Measurements from ENCODE around the gene FXYD2. TPM values are rescaled to one million over a fixed set of nuclear protein-coding genes. Genes with fewer than 3 reads are reported as not detected.

The FXYD2 gene
- total and polyA plus RNA-seq, 2 donors (not counting 3 experiments of a cell fraction or from before 2014, with no cell fraction given): 0.99 to 1.8 TPM

- H3K36me3 ChIP-seq (ENCODE audit: control insufficient read depth in 2 of 2, extremely low read depth in 1 of 2, insufficient read depth in 2 of 2, low read length in 2 of 2): no peaks in the 10 kb centered on the region
- POLR2A ChIA-PET: no interaction called here
- intact Hi-C loops (cut with micrococcal nuclease): no loop called here
- no peak overlapping the region for H3K9ac ChIP-seq (replicated peaks; ENCODE audit: extremely low read depth, insufficient read depth, low read length)
- CTCF ChIA-PET: no interaction called here
- no peaks in the 10 kb centered on the region for H3K27me3 ChIP-seq (ENCODE audit: control insufficient read depth in 2 of 2, insufficient read depth in 2 of 2, low read length in 2 of 2)
- BruUV-seq (replicated peaks): no TSS peak
- TF ChIP-seq FOS (IDR thresholded peaks at IDR 0.05; ENCODE audit: borderline replicate concordance, insufficient read depth, low read length) (no peak), JUN (IDR thresholded peaks at IDR 0.05; ENCODE audit: borderline replicate concordance, insufficient read depth, insufficient read length, low read depth) (no peak), MYC (IDR thresholded peaks at IDR 0.05; ENCODE audit: low read depth, low read length) (no peak), MAX (IDR thresholded peaks at IDR 0.05; ENCODE audit: insufficient read depth, insufficient read length) (no peak), GATA2 (IDR thresholded peaks at IDR 0.05; ENCODE audit: insufficient read depth, insufficient read length, low read depth, low read length) (no peak), POLR2A (IDR thresholded peaks at IDR 0.05; ENCODE audit: low read depth, low read length) (no peak), EZH2 (IDR thresholded peaks at IDR 0.05; ENCODE audit: borderline replicate concordance, low read depth, low read length, severe bottlenecking) (no peak), CTCF (IDR thresholded peaks at IDR 0.05; ENCODE audit: extremely low read depth in 1 of 2, insufficient read depth in 1 of 2, low read depth in 1 of 2, low read length in 2 of 2) (no peak), POLR2AphosphoS5 (IDR thresholded peaks at IDR 0.05; ENCODE audit: insufficient read depth, low read depth, low read length) (no peak)
- no peak overlapping the region for H3K4me2 ChIP-seq (ENCODE audit: insufficient read depth, low read length)
- FAIRE-seq: no peak
- no peaks in the 10 kb centered on the region for H3K9me1 ChIP-seq (replicated peaks; ENCODE audit: control insufficient read depth, extremely low read depth, insufficient read depth, low read length)
- no peaks in the 10 kb centered on the region for H3K79me2 ChIP-seq (ENCODE audit: control insufficient read depth, insufficient read depth, low read length)
- DNase-seq (ENCODE audit: low read depth, low spot score): no peak
- dilution Hi-C loops (cut with MboI; ENCODE audit: extremely low pct_ligation_motif_present, low sequenced_read_pairs): no loop called here
- H3K27ac ChIP-seq (ENCODE audit: insufficient read depth, low read depth, low read length): no peak overlapping the region
- no peaks in the 10 kb centered on the region for H3K9me3 ChIP-seq (replicated peaks; ENCODE audit: control insufficient read depth, insufficient read depth, low read length)
- no peak overlapping the region for H2AFZ ChIP-seq (ENCODE audit: low read depth, low read length)
- H3K4me3 ChIP-seq (replicated peaks in 1 of 3; ENCODE audit: insufficient read depth in 1 of 3, low read depth in 1 of 3, low read length in 3 of 3): no peak overlapping the region
- peaks cover 6% of the 10 kb centered on the region for H3K4me1 ChIP-seq (ENCODE audit: control insufficient read depth, extremely low read depth, insufficient read depth, low read length)
- H4K20me1 ChIP-seq (replicated peaks; ENCODE audit: control insufficient read depth, extremely low read depth, insufficient read depth, low read length): no peaks in the 10 kb centered on the region
Observed at GRCh38 chr11:117862753-117863152, 38.2 kb upstream of the FXYD2 start.

Measured in endothelial cell of umbilical vein (primary cell).